GM13977 (cell line): ENCODE data around the gene MAP3K1.

Experiments used
- DNase-seq: peaks from one replicate; pipeline ENCODE4 v3.0.0; 2012; ENCODE audit warnings: low spot score
- in situ Hi-C: fragments of 300-500 bp; cut with MboI; formaldehyde crosslinking; loops from one replicate; pipeline ENCODE4 v1.12.0; 2022; ENCODE audit warnings: low sequenced_read_pairs, low pct_unique_long_range_greater_than_20kb, mixed read lengths, inconsistent platforms; ENCODE audit not compliant: unreplicated experiment
- TF ChIP-seq, protein P1 (sequence below): IDR thresholded peaks from 2 replicates; pipeline ENCODE4 v1.5.1; 2012; ENCODE audit warnings: mild to moderate bottlenecking, control low read depth; ENCODE audit not compliant: insufficient read depth; ENCODE audit errors: extremely low read depth, missing control alignments

The MAP3K1 gene

DNA sequence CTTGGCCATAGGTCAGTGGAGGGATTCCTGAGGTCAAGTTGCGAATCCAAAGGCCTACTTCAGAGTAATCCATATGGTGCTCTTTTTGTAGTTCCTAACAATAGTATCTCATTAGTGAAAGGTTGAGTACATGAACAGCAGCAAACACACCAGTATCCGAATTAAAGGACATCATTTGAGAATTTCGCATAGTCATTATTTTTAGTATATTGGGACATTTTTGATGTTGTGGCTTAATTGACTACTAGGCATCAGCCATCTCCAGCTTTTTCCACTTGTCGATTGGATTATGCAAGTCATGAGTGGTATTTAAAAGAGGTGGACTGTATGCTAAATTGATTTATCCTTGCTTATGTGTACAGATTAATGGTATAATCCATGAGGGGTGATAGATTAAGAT is 23.7 kb downstream of the MAP3K1 start:
- no peak for DNase-seq
- in situ Hi-C loops: no loop called here
- TF ChIP-seq, protein P1, sequence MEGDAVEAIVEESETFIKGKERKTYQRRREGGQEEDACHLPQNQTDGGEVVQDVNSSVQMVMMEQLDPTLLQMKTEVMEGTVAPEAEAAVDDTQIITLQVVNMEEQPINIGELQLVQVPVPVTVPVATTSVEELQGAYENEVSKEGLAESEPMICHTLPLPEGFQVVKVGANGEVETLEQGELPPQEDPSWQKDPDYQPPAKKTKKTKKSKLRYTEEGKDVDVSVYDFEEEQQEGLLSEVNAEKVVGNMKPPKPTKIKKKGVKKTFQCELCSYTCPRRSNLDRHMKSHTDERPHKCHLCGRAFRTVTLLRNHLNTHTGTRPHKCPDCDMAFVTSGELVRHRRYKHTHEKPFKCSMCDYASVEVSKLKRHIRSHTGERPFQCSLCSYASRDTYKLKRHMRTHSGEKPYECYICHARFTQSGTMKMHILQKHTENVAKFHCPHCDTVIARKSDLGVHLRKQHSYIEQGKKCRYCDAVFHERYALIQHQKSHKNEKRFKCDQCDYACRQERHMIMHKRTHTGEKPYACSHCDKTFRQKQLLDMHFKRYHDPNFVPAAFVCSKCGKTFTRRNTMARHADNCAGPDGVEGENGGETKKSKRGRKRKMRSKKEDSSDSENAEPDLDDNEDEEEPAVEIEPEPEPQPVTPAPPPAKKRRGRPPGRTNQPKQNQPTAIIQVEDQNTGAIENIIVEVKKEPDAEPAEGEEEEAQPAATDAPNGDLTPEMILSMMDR: no peak

DNA sequence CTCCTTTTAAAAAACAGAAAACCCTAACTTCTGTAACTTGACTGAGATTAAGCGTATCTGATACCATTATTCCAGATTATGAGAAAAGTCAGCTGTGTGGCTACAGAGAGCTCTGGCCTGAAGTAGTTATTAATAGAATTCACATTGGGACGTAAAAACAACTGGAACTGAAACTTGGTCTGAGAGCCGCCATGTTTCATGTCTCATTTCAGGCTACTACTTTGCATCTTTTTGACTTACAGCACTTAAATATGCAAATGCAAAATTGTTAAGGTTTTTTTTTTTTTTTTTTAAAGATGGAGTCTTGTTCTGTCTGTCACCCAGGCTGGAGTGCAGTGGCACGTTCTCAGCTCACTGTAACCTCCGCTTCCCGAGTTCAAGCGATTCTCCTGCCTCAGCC is 25.2 kb downstream of the MAP3K1 start:
- TF ChIP-seq, protein P1: no peak
- no peak for DNase-seq
- in situ Hi-C loops: no loop called here

DNA sequence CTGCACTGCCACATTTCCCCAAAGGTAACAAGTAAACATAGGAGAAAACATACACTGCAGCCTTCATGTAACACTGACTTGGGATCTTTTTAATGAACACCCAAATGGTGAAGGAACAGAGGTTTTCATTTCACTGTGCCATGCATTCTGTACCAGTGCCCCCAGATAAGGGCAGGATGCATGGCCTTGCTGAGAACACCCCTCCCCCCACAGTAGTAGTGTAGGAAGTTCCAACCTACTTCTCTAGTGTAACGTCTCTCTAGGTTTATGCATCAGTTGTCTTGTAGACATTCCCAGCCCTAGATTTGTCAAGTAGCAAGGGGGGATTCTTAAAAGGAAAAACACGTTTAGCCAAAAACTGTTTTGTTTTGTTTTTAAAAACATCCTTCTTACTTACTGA is 29.9 kb downstream of the MAP3K1 start:
- TF ChIP-seq, protein P1: no peak
- no peak for DNase-seq
- in situ Hi-C loops: no loop called here

DNA sequence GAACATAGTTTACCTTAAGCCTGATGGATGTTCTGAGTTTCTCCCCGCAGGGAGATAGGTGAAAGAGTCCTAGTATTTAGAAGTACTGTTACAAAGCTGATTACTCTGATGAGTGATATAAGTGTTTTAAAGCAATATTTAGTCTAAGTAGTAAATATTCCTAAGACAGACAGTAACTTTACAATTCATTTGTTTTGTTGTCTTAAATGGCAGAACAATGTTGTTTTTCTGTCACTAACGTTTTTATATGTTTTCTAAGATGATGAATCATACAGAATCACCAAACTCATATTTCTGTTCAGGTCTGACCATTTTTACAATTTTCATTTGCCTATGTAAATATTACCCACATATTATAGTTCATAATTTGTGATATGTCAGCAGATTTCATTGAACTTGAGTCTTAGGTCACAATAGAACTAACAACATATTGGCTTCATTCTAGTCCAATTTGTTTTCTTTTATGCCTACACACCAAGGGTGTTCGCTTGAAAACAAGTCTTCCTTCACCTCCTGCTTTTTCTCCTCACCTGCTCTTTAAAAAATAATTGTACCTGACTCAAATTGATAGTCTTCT is 30.6 kb downstream of the MAP3K1 start:
- DNase-seq: no peak
- in situ Hi-C loops: no loop called here

DNA sequence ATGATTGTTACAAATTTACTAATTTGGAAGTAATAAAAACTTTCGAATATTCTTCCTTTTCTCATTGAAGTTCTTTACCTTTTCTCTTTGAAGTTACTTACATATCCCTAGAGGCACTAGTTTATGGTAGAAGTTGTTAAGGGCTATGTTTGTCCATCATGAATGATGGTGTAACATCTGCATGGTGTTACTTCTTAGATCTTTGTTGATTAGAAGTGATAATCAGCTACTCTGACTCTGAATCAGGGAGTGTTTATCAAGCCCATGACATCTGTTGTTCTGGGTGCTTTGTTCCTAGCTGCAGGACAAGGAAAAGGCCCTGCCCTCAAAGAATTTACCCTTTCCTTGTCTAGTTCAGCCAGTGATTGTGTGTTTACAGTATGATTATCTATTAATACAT is 32.9 kb downstream of the MAP3K1 start:
- DNase-seq: no peak

More for the DNA sequence above, 30.6 kb downstream of the MAP3K1 start:
- TF ChIP-seq, protein P1: no peak

DNA sequence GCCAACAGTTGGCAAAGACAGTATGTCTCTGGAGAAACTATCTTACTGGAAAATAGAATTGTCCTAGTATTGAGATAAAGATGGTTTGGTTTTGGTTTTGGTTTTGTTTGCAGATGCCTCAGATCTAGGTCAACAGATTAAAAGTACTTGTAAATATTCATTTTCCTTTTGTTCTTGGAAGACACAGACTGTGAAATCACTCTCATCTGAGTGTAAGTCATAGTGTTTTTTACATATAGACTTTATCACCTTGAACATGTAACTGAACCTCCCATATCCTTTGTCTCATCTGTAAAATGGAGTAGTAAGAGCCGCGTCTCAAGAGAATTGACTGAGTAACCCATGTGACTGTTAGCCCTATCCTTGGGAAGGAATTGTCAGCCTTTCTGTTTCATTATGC is 34.3 kb downstream of the MAP3K1 start:
- TF ChIP-seq, protein P1: no peak
- no peak for DNase-seq
- in situ Hi-C loops: no loop called here

More for the DNA sequence above, 32.9 kb downstream of the MAP3K1 start:
- TF ChIP-seq, protein P1: no peak
- in situ Hi-C loops: no loop called here
